HL-60/S4 treated with retinoic acid at 250 ng/mL for 4 days and 3 days (cell line): ENCODE results near the gene TPRA1.

Experiments
- in situ Hi-C: fragments of 300-500 bp; cut with MboI; formaldehyde crosslinking; loops from 2 replicates; pipeline ENCODE4 v1.7.0; 2022; ENCODE audit warnings: low sequenced_read_pairs

Gene TPRA1

GRCh38 chr3:127593178-127593577 is 2.6 kb upstream of the TPRA1 start:
- in situ Hi-C loops, result no loop called here

GRCh38 chr3:127590282-127590592 is 296 bp downstream of the TPRA1 start:
- in situ Hi-C loops, result no loop called here

GRCh38 chr3:127589600-127590281 is 792 bp downstream of the TPRA1 start:
- in situ Hi-C loops, result no loop called here

- in situ Hi-C loops, result no loop called here
Observed at GRCh38 chr3:127588806-127589577, 1.5 kb downstream of the TPRA1 start.

DNA sequence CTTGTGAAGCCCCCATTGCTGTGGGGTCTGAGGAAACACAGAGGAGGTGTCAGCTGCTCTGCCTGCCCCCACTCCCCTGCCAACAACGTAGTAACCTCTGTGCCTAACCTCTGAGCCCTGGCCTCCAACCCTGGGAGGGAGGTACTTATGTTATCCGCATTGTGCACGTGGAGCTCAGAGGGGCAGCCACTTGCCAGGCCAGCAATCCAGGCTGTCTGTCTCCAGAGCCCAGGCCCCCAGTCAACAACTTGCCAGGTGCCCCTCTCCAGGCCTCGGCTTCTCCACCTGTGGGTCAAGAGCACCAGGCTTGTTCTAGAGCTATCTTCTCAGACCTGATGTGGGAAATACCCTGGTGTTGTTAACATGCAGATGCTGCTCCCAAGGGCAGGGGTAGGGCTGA is 2.7 kb downstream of the TPRA1 start:
- in situ Hi-C loops, result no loop called here

GRCh38 chr3:127585813-127586413 is 4.6 kb downstream of the TPRA1 start:
- in situ Hi-C loops, result no loop called here

DNA sequence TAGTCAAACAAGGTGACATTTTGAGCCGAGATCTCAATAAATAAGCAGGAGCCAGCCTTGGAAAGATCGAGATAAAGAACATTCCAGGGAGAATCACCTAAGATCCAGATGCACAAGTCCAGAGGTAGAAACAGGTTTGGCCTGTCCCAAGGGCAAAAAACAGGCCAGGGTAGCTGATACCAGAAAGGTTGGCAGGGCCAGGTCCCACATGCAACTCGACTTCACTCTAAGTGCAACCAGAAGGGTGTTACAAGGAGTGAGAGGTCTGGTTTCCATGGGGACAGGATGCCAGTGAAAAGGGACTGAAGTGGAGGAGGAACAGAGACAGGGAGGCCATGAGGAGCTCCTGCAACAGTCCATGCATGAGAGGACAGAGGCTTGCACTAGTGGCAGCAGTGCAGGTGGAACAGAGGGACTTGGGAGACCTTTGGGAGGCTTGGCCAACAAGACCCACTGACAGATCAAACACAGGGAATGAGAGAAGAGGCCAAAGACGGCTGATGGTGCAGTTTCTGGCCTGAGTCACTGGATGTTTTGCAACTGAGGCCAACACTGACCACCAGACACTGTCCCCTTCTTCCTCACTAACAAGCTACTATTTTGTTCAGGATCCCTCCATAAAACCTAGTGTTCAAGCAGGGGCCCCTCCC is 5.2 kb downstream of the TPRA1 start:
- in situ Hi-C loops, result no loop called here

DNA sequence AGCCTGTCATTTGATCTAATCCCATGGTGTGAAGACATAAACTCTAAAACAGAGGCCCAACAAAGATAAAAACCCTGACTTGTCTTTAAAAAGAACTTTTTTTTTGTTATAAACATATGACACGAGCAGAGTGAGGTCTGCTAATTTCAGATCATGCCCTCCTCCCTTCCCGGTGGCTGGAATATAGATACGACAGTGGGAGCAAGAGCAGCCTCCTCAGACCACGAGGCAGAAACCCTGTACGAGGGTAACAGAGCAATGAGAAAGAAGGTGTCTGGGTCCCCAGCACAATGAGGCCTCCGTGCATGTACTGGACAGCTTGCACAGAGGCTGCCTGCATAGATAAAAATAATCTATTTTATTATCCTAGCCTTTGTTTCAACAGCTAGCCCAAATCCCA is 5.8 kb downstream of the TPRA1 start:
- in situ Hi-C loops, result no loop called here

DNA sequence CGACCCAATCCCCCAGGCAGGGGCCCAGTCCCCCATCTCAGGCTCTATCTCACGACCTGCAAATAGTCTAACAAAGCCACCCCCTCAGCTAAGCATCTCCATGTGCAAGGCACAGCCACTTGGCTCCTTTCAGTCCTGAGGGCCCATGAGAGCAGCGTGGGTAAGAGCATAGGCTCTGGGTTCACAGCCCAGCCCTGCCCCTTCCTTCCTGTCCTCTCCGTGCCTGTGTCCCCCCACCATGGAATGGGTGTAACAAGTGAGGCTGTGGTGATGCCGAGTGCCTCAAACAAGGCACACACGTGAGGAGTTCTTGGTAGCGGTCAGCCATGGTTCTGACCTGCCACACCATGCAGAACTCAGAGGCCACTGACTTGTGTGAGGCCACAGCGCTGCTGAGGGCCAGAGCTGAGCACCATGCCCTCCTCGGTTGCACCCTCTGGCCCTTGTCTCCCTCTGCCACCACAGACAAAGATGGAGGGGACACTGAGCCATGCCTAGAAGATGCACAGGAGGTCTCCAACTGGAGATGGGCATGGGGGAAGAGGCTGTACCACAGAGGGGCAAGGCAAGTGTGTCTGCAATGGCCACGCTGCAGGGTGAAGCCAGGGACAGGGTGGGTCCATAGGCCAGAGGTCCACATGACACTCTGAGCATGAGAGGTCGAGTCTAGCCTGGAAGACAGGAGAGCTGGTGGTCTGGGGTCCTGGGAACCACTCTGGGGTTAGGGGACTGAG is 10.0 kb downstream of the TPRA1 start:
- in situ Hi-C loops, result no loop called here

GRCh38 chr3:127578802-127579201 is 11.7 kb downstream of the TPRA1 start:
- in situ Hi-C loops, result no loop called here

DNA sequence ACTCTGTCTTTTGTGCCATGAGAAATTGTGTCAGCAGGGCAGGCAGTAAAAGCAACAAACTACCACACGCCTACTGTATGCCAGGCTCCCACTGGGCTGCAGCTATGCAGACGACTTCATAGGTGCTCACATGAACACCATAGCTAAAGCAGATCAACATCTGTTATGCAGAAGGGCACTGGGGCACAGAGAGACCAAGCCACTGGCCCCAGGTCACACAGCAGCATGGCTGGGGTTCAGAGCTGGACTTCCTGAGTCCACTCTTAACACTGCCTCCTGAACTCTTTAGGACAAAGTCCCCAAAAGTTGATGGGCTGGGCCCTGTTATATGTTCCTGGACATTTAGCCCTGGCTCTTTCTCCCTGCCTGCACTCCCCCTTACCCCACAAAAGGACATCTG is 12.4 kb downstream of the TPRA1 start:
- in situ Hi-C loops, result no loop called here

GRCh38 chr3:127577448-127577847 is 13.1 kb downstream of the TPRA1 start:
- in situ Hi-C loops, result no loop called here

GRCh38 chr3:127574880-127575878 is 15.4 kb downstream of the TPRA1 start:
- in situ Hi-C loops, result no loop called here

- in situ Hi-C loops, result no loop called here
Observed at GRCh38 chr3:127573912-127574311, 16.6 kb downstream of the TPRA1 start.

DNA sequence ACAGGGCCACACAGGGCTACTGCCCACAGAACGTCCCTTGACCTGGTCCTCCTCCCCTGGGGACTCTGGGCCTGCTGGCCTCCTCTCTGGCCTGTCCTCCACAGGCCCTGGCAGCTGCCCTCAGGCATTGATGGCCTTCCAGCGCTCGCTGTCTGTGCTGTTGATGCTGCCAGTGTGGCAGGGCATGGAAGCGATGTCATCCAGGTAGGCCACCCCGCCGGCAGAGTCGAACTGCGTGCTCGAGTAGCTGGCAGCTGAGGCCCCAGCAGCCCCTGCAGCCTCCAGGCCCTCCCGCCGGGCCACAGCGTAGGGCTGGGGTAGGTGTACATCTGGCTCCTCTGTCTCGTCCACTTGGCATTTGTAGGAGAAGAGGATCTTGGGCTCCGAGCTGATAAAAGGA is 17.1 kb downstream of the TPRA1 start:
- in situ Hi-C loops, result no loop called here

DNA sequence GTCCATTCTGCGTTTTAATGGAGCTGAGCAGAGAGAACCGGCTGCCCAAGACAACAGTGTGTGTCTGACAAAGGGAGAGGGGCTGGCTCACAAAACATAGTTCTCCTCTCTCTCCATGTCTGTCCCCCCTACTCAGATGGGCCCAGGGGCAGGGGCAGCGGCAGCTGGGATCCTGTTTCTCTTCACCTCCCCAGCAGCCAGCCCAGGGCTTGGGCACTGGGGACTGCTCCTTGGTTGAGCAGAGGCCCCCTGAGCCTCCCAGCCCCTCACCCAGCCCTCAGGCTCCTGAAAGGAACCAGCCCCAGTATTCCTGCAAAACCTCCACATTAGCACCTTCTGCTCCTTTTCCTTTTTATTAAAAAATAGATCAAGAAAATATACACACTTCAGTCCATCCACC is 17.8 kb downstream of the TPRA1 start:
- in situ Hi-C loops, result no loop called here

GRCh38 chr3:127572186-127572585 is 18.3 kb downstream of the TPRA1 start:
- in situ Hi-C loops, result no loop called here

DNA sequence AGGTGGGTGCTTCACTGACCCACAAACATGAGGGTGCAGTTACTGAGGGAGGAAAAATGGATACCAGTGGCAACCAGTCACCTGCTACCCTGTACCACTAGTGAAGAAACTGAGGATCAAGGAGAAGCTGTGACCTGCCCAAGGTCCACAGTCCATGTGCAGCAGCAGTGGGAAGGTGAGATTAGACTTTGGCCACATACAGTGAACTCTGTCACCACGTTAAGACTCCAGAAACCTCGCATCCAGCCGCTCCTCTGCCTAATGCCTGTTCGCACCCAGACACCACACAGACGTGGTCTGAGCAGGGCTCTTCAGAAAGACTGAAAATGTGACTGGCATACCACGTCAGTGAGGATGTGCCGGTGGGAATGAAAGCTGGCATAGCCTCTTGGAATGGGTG is 20.0 kb downstream of the TPRA1 start:
- in situ Hi-C loops, result no loop called here

- in situ Hi-C loops, result no loop called here
Observed at GRCh38 chr3:127569160-127569559, 21.4 kb downstream of the TPRA1 start.

DNA sequence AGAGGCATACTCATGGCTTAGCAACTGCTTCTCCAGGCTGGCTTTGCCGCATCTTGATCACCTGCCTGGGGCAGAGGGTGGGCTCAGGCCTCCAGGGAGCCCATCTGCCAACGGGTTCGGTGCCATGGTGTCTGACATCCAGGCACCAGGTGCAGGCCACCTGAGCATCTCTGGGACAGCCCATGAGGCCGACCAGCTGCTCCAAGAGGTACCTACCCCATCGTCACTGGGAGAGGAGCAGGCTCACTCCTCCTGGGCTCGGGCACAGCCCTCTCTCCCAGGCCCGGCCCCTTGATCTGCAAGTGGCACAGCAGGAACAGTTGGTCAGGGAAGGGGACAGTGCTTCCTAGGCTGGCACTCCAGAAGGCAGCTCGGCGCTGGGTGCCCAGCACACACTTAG is 21.9 kb downstream of the TPRA1 start:
- in situ Hi-C loops, result no loop called here
